Cardiac muscle cell (in vitro differentiated cells and primary cell): ENCODE data around the gene GAMT. TPM values are rescaled to one million over a fixed set of nuclear protein-coding genes. Genes with fewer than 3 reads are reported as not detected.
A peak's percentile ranks its signal among the peaks of the same experiment; 100 is the strongest.

Experiments used
- DNase-seq, 2 donors: peaks; one replicate each; pipeline versions ENCODE4 v3.0.0 to v3.0.0-alpha.2; 2010 to 2017; ENCODE audit warnings: low read depth in 1 of 2, low spot score in 1 of 2
- H3K27ac ChIP-seq: fragments of 200-600 bp; sonication (generic); 2 replicates; pipeline ENCODE4 v1.5.1; 2016
- H3K27me3 ChIP-seq: fragments of 200-600 bp; sonication (generic); 2 replicates; pipeline ENCODE4 v1.6.0; 2016; ENCODE audit warnings: control low read depth
- H3K36me3 ChIP-seq: fragments of 200-600 bp; sonication (generic); 2 replicates; pipeline ENCODE4 v1.5.1; 2016; ENCODE audit warnings: control low read depth
- H3K4me1 ChIP-seq: fragments of 200-600 bp; sonication (generic); 2 replicates; pipeline ENCODE4 v1.8.1; 2017; ENCODE audit warnings: low read depth, mild to moderate bottlenecking, mixed run types
- H3K4me3 ChIP-seq: fragments of 200-600 bp; sonication (generic); 2 replicates; pipeline ENCODE4 v1.5.1; 2016; ENCODE audit warnings: mild to moderate bottlenecking
- H3K9me3 ChIP-seq: fragments of 200-600 bp; sonication (generic); 2 replicates; pipeline ENCODE4 v1.5.1; 2017; ENCODE audit warnings: low read depth, mild to moderate bottlenecking, control low read depth
- polyA plus RNA-seq: library from polyadenylated mRNA; unstranded; fragments of >200 nt; fragmentation: Nextera tagmentation; extraction: Ambion mirVana; gene quantifications from 2 replicates; pipeline ENCODE4 v1.2.1, GENCODE V29; 2016
- total RNA-seq: library from RNA; depleted of rRNA; stranded (reverse); fragments of >200 nt; gene quantifications from 2 replicates; pipeline ENCODE4 v1.2.3, GENCODE V29; 2016
- TF ChIP-seq, protein P1 (sequence below): IDR thresholded peaks from 2 replicates; pipeline ENCODE4 v1.5.1; 2012; ENCODE audit warnings: low read depth, mild to moderate bottlenecking, low read length

Gene GAMT
- total and polyA plus RNA-seq, 2 experiments from 2014 or later: 180 to 231 TPM

DNA sequence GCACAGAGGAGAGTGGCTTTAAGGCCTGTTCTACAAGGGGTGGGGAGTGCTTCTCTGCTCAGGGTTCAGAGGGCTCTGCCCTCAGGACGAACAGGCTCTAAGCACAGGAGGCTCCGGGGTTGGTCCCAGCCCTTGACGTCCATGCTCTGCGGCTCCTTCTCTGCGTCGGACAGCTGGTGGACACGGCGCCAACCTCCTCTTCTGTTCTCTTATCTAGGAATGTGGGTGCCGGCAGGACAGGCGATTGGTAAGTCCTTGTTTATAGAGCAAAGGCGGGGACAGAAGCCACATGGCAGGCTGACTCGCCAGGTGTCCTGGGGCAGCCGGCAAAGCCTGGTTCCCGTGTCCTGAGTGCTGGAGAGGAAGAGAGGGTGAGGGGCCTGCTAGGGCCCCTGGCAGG lies 28.4 kb upstream of the GAMT start:
- Histone ChIP-seq H3K4me3 (no peak overlapping the region), H3K36me3 (peaks cover 24% of the 10 kb centered on the region), H3K27ac (peak overlapping the region; percentile 13), H3K4me1 (no peaks in the 10 kb centered on the region), H3K27me3 (no peaks in the 10 kb centered on the region), H3K9me3 (no peaks in the 10 kb centered on the region)
- DNase-seq: peak in 1 of 2 donors; percentile 45
- TF ChIP-seq, protein P1, sequence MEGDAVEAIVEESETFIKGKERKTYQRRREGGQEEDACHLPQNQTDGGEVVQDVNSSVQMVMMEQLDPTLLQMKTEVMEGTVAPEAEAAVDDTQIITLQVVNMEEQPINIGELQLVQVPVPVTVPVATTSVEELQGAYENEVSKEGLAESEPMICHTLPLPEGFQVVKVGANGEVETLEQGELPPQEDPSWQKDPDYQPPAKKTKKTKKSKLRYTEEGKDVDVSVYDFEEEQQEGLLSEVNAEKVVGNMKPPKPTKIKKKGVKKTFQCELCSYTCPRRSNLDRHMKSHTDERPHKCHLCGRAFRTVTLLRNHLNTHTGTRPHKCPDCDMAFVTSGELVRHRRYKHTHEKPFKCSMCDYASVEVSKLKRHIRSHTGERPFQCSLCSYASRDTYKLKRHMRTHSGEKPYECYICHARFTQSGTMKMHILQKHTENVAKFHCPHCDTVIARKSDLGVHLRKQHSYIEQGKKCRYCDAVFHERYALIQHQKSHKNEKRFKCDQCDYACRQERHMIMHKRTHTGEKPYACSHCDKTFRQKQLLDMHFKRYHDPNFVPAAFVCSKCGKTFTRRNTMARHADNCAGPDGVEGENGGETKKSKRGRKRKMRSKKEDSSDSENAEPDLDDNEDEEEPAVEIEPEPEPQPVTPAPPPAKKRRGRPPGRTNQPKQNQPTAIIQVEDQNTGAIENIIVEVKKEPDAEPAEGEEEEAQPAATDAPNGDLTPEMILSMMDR: no peak

DNA sequence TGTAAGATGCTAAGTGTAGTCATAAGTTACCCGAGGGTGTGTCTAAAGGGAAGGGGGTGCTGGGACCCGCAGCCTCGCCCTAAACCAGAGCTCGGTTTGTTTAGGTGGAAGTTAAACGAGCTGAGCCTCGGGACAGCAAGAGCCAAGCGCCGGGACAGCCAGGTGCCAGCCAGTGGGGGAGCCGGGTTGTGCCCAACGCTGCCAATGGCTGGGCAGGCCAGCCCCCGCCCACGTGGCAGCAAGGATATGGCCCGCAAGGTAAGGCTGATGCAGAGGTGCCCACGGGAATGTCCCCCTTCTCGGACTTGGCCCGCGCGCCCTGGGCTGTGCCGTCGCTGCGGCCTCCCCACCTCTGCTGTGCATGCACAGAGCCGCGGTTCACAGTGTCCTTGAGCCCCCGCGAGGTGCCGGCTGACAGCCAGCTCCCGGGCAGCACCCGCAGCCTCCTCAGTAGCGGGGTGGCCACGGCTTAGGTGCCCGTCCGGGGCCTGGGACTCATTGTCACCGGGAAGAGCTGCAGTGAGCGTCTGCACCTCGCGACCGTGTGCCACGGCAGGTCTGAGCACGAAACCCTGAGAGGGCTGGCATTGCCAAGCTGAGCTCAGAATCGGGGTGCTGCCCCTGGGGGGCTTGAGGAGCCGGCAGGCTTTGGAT lies 27.5 kb upstream of the GAMT start:
- Histone ChIP-seq H3K36me3 (peaks cover 26% of the 10 kb centered on the region), H3K27ac (no peak overlapping the region)

DNA sequence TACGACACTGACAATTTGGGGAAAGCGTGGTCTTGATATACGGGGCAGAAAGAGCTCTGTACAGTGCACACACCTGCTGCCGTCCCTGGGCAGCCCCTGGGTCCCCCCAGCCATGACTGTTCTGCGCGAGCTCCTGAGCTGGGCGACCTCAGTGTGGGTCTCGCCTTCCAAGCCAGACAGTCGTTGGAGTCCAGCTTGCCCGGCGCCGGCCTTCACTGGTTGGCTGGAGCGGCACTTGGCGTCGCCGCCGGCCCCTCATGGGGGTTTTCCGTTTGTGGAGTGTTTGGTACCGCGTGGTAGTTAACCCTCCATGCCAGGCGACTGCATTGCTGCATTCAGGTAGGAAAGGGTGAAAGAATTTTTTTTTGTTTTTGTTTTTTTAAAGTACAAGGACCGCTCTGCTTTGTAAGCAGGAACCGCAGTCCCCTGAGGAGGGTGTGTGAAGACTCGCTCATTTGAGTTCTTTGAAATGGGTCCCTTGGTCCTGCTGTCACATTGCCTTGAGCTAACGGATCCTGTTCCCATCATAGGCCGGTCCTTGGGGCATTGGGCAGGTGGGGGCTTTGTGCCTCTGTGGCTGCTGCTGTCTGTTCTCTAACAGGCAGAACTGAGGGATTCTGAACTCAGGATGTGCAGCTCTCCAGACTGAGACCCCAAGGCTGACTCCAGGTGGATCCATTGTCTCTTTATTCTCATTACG lies 26.0 kb upstream of the GAMT start:
- TF ChIP-seq, protein P1: no peak
- no peaks in the 10 kb centered on the region for H3K9me3 ChIP-seq
- no peaks in the 10 kb centered on the region for H3K4me1 ChIP-seq
- H3K27ac ChIP-seq: no peak overlapping the region
- H3K4me3 ChIP-seq: no peak overlapping the region
- peaks cover 27% of the 10 kb centered on the region for H3K36me3 ChIP-seq
- no peaks in the 10 kb centered on the region for H3K27me3 ChIP-seq
- DNase-seq: no peak

More for the DNA sequence above, 27.5 kb upstream of the GAMT start:
- no peak for DNase-seq
- Histone ChIP-seq H3K27me3 (no peaks in the 10 kb centered on the region), H3K4me3 (no peak overlapping the region), H3K9me3 (no peaks in the 10 kb centered on the region), H3K4me1 (no peaks in the 10 kb centered on the region)
- TF ChIP-seq, protein P1: no peak

DNA sequence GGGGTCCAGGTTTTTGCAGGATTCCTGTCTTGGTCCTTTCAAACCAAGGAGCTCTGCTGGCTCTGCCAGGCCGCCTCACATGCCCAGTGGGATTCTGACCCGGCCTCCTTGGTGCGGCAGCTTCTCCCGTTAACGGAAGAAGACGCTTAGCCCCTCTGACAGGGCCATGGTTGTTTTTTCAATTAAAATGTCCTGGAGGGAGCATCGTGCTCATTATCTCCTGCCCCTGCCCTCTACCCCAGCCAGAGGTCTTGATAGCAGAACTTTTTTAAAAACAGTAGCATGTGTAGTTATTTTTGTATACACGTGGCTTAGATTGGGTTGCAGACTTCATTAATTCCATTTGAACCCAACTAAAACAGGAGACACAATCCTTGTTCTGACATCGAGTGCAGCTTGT lies 25.4 kb upstream of the GAMT start:
- H3K4me1 ChIP-seq: no peaks in the 10 kb centered on the region
- H3K9me3 ChIP-seq: no peaks in the 10 kb centered on the region
- H3K27me3 ChIP-seq: no peaks in the 10 kb centered on the region
- DNase-seq: no peak
- H3K27ac ChIP-seq: no peak overlapping the region
- H3K36me3 ChIP-seq: peaks cover 31% of the 10 kb centered on the region
- no peak overlapping the region for H3K4me3 ChIP-seq
- TF ChIP-seq, protein P1: no peak

DNA sequence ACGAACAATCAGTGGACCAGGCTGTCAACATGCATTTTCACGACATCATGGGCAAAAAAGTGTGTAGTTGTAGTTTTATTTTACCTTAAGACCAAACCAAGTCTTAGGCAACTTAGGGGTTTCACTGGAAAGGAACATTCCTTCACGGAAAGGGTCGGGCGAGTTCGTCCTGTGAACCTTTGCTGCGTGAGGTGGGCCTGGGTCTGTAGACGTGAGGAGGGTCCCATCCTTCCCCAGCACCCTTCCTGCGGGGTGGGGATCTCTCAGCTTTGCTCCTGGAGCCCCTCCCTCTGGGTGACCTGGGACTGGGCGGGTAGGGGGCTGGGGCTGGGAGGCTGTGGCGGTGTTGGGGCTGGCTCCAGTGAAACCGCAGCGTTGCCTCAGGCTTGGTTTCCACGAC lies 24.6 kb upstream of the GAMT start:
- no peak overlapping the region for H3K27ac ChIP-seq
- H3K9me3 ChIP-seq: no peaks in the 10 kb centered on the region
- TF ChIP-seq, protein P1: no peak
- no peaks in the 10 kb centered on the region for H3K27me3 ChIP-seq
- peaks cover 38% of the 10 kb centered on the region for H3K36me3 ChIP-seq
- no peak overlapping the region for H3K4me3 ChIP-seq
- H3K4me1 ChIP-seq: no peaks in the 10 kb centered on the region
- no peak for DNase-seq
